ENCODE results near the gene LRG1. TPM values are rescaled to one million over a fixed set of nuclear protein-coding genes. Genes with fewer than 3 reads are reported as not detected.

Gene LRG1
- polyA plus RNA-seq, 1 experiment, result 0.05 TPM

DNA sequence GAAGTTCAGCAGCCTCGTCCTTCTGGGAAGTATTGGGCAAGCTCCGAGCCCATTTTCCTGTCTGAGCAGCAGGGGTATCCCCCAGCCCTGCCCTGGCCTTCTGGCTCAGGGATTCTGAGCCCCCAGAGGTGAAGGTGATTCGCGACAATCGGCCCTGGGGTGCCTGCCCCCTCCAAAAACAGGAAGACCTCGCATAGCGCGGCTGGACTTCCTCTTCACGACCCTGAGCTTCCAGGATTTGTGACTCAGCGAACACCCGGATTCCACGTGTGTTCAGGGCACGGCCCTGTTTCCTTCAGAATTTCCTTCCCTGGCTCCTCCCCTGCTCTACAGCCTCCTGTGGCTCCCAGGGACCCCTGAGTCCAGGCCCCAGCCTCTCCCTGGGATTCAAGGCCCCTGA, 19.7 kb upstream of the LRG1 start, which contains the start of gene SEMA6B:
SEMA6B (minus strand) TSS at position 116 of the 400 bp plus-strand sequence. CDS start 1,227 bp downstream, outside the sequence.
- no peaks in the 10 kb centered on the region for H3K27me3 ChIP-seq (ENCODE audit: control insufficient read depth, insufficient read depth, low read length)
- H3K9me3 ChIP-seq (ENCODE audit: control insufficient read depth, insufficient read depth, low read length), result peaks cover 4% of the 10 kb centered on the region; the same call in 1 of the 2 replicates
- no peak for DNase-seq (ENCODE audit: low read depth, low spot score)
- TF ChIP-seq, protein P1, sequence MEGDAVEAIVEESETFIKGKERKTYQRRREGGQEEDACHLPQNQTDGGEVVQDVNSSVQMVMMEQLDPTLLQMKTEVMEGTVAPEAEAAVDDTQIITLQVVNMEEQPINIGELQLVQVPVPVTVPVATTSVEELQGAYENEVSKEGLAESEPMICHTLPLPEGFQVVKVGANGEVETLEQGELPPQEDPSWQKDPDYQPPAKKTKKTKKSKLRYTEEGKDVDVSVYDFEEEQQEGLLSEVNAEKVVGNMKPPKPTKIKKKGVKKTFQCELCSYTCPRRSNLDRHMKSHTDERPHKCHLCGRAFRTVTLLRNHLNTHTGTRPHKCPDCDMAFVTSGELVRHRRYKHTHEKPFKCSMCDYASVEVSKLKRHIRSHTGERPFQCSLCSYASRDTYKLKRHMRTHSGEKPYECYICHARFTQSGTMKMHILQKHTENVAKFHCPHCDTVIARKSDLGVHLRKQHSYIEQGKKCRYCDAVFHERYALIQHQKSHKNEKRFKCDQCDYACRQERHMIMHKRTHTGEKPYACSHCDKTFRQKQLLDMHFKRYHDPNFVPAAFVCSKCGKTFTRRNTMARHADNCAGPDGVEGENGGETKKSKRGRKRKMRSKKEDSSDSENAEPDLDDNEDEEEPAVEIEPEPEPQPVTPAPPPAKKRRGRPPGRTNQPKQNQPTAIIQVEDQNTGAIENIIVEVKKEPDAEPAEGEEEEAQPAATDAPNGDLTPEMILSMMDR (IDR thresholded peaks at IDR 0.05; ENCODE audit: low read depth, low read length), result no peak
- POLR2A ChIA-PET, result interaction anchor here (1.2 kb wide), 2 partner anchors 10 to 75 kb away, joined by 3 read pairs; no protein-coding TSS in a partner anchor
- H3K4me3 ChIP-seq (ENCODE audit: low read depth, low read length), result no peak within 1 kb of the TSS
- H3K27ac ChIP-seq (ENCODE audit: low read depth, low read length), result no peak within 1 kb of the TSS
- CTCF ChIA-PET, result interaction anchor here (1.9 to 3.4 kb wide), 2 partner anchors 74 to 77 kb away, joined by 15 to 20 read pairs; no protein-coding TSS in a partner anchor

DNA sequence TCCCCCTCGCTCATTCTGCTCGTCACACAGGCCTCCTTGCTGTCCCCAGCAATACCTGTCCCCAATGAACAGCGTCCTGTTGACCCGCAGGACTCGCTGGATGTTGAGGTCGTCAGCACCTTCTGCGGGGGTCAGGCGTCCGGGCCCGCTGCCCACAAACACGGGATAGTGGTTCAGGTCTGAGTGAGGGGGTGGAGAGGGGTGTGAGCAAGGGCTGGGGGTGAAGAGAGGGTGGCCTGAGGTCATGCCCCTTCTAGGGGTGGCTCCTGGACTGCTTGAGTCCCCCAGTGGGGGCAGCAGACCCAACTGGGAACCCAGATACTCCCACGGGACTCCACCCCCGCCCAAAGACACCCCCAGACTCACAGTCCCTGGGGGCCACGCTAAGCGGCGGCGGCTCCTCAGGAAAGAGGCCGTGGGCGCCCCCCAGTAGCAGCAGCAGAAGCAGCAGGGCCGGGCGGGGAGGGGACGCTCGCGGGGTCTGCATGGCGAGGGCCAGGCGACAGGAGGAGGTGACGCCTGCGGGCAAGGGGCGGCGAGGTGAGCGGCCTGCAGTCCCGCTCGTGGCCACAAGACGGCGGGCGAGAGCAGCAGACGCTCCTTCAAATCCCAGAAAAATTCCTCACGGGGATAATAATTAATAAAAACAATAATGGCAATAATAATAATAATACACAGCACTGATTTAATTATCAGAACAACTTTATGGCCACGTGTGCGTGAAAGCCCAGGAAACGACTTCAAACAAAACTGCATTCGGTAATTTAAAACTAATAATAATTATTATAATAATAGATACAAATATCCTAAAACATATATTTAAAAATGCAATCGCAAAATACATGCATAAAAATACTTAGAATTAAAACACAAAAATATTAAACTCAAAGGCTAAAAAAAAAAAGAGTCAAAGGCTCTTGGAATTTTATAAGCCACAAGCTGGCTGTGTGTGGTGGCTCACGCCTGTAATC, 18.4 kb upstream of the LRG1 start:
- H3K9me3 ChIP-seq (ENCODE audit: control insufficient read depth, insufficient read depth, low read length), result peaks cover 4% of the 10 kb centered on the region; the same call in 1 of the 2 replicates
- POLR2A ChIA-PET, result interaction anchor here (1.2 kb wide), 1 partner anchor 12 kb away, joined by 3 read pairs; no protein-coding TSS in a partner anchor
- H3K27me3 ChIP-seq (ENCODE audit: control insufficient read depth, insufficient read depth, low read length), result no peaks in the 10 kb centered on the region
- no peak for DNase-seq (ENCODE audit: low read depth, low spot score)
- TF ChIP-seq, protein P1 (IDR thresholded peaks at IDR 0.05; ENCODE audit: low read depth, low read length), result peak; percentile 98
- CTCF ChIA-PET, result interaction anchor here (0.6 to 3.4 kb wide), 7 partner anchors 9 to 78 kb away, joined by 3 to 20 read pairs (median 4); no protein-coding TSS in a partner anchor
- H3K4me3 ChIP-seq (ENCODE audit: low read depth, low read length), result no peak overlapping the region
- H3K27ac ChIP-seq (ENCODE audit: low read depth, low read length), result no peak overlapping the region

DNA sequence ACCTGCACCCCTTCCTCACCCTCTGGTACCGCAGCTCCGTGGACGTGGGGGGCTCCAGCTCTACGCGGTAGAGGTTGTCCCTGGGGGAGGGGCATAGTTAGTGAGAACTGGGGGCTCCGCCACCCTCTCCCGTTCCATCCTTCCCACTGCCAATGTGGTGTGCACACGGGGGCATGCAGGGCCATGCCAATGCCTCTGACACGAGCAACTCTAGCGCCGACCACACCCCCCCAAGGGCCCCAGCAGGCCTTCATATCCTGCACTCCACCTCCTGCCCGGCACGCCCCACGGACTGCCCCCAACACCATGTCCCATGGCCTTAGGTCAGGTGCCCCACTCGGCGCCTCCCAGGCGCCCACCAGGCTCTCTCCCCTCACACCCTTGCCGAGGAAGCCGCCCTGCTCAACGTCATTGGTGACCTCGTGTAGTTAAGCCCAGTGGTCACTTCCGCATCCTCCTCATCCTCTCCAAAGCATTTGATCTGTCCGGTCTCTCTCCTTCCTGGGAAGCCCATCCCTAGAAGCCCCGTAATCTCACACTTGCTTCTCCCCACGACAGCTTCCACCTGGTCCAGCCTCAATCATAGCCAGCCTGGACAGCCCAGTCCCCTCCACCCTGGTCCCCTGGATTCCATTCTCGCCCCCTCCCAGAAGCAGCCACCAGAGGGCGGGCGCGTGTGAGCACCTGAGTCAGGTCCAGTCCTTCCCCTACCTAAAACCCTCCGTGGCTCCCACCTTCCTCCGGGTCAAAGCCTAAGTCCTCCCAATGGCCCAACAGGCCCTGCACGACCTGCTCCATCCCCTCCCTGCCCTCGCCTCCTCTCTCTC, 17.5 kb upstream of the LRG1 start:
- DNase-seq (ENCODE audit: low read depth, low spot score), result no peak
- H3K27me3 ChIP-seq (ENCODE audit: control insufficient read depth, insufficient read depth, low read length), result no peaks in the 10 kb centered on the region
- peaks cover 5% of the 10 kb centered on the region; the same call in 1 of the 2 replicates for H3K9me3 ChIP-seq (ENCODE audit: control insufficient read depth, insufficient read depth, low read length)
- TF ChIP-seq, protein P1 (IDR thresholded peaks at IDR 0.05; ENCODE audit: low read depth, low read length), result no peak
- POLR2A ChIA-PET, result no interaction called here
- H3K4me3 ChIP-seq (ENCODE audit: low read depth, low read length), result no peak overlapping the region
- CTCF ChIA-PET, result interaction anchor here (0.6 to 1.8 kb wide), 4 partner anchors 56 to 79 kb away, joined by 3 to 13 read pairs (median 6); no protein-coding TSS in a partner anchor
- no peak overlapping the region for H3K27ac ChIP-seq (ENCODE audit: low read depth, low read length)

DNA sequence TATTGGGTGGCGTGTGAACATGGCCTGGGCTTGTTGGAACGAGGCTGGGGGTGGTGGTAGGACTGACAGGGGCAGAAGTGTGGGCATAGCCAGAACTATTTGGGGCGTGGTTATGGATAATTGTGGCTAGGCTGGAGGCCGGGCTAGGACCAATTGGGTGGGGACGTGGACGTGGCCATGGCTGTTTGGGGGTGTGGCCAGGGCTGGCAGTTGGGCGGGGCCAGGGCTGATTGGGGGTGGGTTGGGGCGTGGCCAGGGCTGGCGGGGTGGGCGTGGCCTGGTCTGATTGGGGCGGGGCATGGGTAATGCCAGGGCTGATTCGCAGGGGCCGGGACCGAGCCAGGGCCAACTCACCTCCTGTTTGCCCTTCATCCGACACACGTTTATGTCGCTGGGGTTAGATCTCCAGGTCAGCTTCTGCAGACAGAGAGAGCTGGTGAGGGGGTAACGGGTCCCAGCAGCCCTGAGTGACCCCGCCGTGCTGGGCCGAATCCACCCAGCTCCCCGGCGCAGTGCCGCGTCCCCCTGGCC, 16.8 kb upstream of the LRG1 start:
- no peak overlapping the region for H3K27ac ChIP-seq (ENCODE audit: low read depth, low read length)
- TF ChIP-seq, protein P1 (IDR thresholded peaks at IDR 0.05; ENCODE audit: low read depth, low read length), result no peak
- no peaks in the 10 kb centered on the region for H3K27me3 ChIP-seq (ENCODE audit: control insufficient read depth, insufficient read depth, low read length)
- no peak overlapping the region for H3K4me3 ChIP-seq (ENCODE audit: low read depth, low read length)
- H3K9me3 ChIP-seq (ENCODE audit: control insufficient read depth, insufficient read depth, low read length), result peaks cover 7% of the 10 kb centered on the region; the same call in 1 of the 2 replicates
- POLR2A ChIA-PET, result no interaction called here
- CTCF ChIA-PET, result interaction anchor here (0.7 to 1.8 kb wide), 2 partner anchors 77 to 80 kb away, joined by 3 to 13 read pairs; no protein-coding TSS in a partner anchor
- no peak for DNase-seq (ENCODE audit: low read depth, low spot score)
